Globus pallidus (tissue), 1 donor: ENCODE results near the gene ERBB4.
A peak's percentile ranks its signal among the peaks of the same experiment; 100 is the strongest.
"Not testable (repeated sequence)": the region's sequence is repeated elsewhere in the genome, so short reads cannot be mapped to it uniquely, and the experiment has no call there.

ENCODE experiments used
- DNase-seq: peaks from one replicate; pipeline ENCODE4 v3.0.0-alpha.2; 2015; ENCODE audit warnings: low spot score

The ERBB4 gene

GRCh38 chr2:212145121-212145520 lies 393.5 kb downstream of the ERBB4 start:
- DNase-seq, result no peak

DNA sequence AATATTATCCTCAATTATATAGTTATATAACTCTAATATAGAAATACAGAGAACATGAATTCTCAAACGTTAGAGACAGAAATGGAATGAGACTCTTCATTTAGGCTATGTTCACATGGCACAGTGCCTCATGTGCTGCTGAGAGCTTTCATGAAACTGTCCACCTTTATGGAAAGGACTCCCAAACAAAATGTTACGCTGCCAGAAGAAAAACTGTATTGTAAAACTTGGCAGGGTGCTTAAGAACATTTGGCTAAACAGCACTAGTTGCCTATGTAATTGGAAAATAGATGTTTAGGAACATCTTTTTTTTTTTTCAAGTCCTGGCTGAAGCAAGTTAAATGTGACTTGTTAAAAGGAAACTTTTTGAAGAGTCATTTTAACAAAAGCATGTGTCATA lies 396.0 kb downstream of the ERBB4 start:
- DNase-seq, result no peak

- DNase-seq, result no peak
Observed at GRCh38 chr2:212141499-212141898, 397.1 kb downstream of the ERBB4 start.

- DNase-seq, result no peak
Observed at GRCh38 chr2:212136216-212136795, 402.3 kb downstream of the ERBB4 start.

- no peak for DNase-seq
Observed at GRCh38 chr2:212135739-212136138, 402.9 kb downstream of the ERBB4 start.

GRCh38 chr2:212133337-212133736 lies 405.3 kb downstream of the ERBB4 start:
- DNase-seq, result no peak

GRCh38 chr2:212124598-212124997 lies 414.0 kb downstream of the ERBB4 start:
- DNase-seq, result no peak

DNA sequence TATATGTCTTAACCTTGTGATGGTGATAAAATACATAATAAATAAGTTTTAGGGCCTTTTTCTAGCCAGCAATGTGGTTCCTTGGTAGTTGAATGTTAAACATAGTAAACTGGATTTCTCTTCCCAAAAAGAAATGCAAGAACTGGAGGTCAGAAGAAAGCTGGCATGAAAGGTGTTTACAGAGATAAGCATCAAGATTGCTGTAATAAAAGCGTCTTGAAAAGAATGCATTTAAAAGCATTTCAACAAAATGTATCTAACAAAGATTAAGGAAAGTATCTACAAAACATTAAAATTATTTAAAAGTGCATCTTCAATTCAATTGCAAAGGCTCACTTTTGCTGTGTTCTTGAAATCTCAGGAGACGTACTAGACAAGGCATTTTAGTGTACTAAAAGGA lies 419.0 kb downstream of the ERBB4 start:
- no peak for DNase-seq

DNA sequence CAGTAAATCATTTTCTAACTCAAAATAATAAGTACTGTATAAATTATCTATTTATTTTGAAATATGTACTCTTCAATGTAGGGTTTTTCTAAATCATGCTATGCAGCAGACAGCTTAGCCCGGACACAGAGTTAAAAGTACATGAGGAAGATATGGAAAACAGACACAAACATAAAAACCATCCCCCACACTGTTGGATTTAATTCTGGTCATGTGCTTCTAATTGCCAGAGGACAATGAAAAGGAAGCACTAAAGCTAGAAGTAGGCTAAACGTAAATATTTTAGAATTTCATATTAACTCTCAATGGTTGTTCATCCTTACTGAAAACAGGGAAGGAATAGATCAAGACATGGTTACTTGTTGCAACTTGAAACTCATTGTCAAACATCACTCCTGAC lies 420.7 kb downstream of the ERBB4 start:
- DNase-seq, result peak; percentile 12

DNA sequence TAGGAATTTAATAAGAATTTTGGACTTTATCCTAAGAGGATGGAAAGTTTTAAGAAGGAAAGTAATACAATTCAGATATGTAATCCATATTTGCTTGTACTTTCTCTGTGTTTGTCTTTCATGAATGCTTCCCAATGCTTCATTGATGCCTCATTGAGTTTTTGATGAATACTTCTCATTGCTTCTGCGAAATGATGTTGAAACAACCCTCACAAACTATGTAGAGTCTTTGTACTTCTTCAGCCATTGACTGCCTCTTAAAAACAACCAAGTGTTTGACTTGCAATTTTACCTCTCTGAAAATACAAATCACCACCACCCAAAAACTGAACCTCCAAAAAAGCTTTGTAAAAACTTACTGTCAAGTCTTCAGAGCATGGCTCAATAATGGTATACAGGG lies 424.1 kb downstream of the ERBB4 start:
- no peak for DNase-seq

- DNase-seq, result no peak
Observed at GRCh38 chr2:212112401-212112800, 426.2 kb downstream of the ERBB4 start.

DNA sequence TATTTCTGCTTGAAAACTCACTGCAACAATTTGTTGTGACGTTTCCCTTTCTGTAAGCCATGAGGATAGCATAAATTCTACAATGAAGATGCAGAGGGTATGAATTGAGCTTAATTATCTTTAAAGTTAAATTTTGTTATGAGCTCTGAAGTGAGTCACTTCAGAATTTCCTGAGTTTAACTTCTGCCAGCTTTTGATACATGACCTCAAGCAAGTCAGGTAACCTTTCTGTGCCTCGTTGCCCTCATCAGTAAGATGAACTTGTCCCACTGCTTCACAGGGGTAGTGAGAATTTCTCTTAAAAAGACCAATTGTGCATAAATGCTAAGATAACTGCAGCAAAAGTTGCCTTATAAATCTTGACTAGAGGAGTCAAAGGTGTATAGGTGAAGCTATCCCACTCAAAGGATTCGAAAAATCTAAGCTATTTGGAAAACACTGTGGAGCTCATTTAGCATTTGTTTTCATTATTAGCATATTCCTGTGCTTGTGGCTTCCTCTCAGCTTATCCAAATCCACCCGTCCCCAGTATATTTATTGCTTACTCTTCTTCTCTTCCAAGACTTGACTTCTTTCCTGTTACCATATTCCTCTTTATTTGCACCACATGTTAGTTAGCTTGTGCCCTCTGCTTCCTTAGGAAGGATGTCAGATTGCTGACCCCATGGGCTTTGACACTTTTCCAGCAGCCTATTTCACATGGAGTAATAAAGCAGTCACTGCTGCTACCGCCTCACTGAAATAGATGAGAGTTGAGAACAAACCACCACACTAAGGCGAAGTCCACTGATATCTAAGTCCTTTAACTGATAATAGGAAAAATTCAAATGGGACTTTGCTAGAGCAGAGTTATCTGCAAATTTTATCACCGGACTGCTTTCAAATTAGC lies 428.6 kb downstream of the ERBB4 start:
- DNase-seq, result no peak

DNA sequence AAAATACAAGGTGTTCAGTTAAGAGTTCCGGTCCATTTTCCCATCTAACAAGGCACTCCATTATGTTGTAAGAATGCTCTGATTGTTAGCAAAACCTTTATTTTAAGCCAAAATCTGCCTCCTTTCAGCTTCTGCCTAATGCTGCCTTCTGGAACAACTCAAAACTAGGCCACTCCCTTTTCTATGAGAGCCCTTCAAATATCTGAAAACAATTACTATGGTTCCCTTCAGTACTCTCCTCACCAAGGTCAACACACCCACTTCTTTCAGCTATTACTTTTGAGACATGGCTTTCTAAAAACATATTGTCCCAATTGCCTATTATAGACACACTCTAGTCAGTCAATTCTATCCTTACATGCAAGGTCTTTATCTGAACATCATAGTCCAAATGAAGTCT lies 429.4 kb downstream of the ERBB4 start:
- peak; percentile 20 for DNase-seq

DNA sequence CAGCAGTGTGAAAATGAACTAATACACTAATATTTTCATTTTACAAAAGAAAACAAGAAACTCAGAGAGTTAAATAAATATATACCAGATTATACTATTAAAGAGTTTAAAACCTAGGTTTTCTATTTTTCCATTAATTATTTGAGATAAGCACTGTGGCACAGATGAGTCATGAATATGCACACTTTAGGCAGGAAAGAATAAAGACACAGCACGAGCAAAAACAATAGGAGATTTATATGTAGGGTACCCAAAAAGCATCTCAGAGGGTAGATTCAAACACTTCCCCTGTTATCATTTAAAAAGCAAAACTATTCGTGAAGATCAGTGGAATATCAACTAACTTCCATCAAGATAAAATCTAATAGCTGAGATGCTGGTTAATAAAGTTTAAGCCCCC lies 430.6 kb downstream of the ERBB4 start:
- DNase-seq, result no peak

GRCh38 chr2:212107014-212107413 lies 431.6 kb downstream of the ERBB4 start:
- DNase-seq, result no peak

DNA sequence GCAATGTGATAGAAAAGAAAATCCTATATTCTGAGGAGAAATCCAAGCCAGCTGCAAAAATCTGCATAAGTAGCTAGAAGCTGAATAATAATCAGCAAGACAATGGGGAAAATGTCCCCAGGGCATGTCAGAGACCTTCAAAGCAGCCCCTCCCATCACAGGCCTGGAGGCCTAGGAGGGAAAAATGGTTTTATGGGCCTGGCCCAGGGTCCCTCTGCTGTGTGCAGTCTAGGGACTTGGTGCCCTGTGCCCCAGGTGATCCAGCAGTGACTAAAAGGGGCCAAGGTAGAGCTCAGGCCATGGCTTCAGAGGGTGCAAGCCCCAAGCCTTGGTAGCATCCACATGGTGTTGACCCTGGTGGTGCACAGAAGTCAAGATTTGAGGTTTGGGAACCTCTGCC lies 432.1 kb downstream of the ERBB4 start:
- DNase-seq, result not testable (repeated sequence)

- no peak for DNase-seq
Observed at GRCh38 chr2:212099658-212100057, 438.9 kb downstream of the ERBB4 start.

DNA sequence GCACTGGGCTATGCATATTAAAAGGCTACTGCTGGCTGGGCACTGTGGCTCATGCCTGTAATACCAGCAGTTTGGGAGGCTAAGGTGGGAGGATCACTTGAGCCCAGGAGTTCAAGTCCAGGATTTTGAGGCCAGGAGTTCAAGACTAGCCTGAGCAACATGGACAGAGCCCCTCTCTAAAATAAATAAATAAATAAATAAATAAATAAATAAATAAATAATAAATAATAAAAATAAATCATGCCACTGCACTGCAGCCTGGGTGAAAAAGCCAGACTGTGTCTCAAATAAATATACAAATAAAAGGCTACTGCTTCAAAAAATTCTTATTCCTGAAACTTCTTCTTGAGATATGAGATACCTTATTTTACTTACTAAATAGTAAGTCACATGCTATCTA lies 439.6 kb downstream of the ERBB4 start:
- no peak for DNase-seq

DNA sequence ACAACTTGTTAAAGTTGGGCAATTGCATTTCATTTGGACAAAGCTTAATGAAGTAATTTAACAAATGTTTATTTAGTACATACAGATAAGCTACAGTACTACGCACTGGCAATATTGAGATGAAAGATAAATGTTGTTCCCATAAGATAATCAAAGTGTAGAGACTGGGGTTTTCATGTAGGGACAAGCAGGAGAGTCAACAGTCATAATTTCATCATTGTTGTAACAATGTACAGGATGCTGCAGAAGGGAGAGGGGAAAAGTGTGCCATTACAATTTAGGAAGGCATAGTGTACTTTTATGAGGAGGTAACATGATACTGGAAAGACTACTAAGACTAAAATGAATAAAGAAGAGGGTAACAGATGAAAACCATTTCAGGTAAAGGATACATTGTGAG lies 441.6 kb downstream of the ERBB4 start:
- DNase-seq, result no peak

DNA sequence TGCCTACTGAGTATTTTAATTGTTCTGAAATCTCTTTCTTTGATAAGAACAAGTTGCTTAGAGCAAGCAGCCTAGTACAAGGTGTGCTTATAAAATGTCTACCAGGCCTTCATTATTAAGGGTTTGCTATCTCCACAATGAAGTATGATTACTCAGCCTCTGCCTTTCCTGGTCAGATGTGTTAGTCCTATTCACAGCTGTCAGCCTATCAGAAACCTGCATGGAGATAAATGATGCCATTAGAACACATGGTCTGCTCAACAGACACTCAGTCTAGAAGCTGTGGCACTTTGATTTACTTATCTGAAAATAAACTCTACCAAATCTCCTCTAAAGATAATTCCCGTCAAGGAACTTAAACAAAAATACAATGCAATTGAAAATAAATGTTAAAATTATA lies 448.7 kb downstream of the ERBB4 start:
- DNase-seq, result no peak

DNA sequence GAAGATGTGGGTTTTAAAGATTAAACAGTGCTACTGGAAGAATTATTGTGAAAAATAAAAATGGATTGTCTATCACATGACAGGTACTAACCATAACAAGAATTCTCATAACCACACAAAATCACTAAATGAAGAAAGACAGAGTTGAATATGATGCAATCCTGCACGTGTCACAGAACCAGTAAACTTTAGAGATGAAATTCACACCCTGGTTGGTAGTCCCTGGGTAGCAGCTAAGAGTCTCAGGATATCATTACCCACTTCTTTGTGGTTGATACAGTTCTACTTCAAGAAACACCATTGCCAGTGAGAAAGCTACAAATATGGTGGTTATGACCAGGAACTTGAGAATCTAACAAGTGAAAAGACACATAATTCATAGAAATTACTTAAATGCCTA lies 450.2 kb downstream of the ERBB4 start:
- DNase-seq, result no peak

- no peak for DNase-seq
Observed at GRCh38 chr2:212083492-212083891, 455.1 kb downstream of the ERBB4 start.

DNA sequence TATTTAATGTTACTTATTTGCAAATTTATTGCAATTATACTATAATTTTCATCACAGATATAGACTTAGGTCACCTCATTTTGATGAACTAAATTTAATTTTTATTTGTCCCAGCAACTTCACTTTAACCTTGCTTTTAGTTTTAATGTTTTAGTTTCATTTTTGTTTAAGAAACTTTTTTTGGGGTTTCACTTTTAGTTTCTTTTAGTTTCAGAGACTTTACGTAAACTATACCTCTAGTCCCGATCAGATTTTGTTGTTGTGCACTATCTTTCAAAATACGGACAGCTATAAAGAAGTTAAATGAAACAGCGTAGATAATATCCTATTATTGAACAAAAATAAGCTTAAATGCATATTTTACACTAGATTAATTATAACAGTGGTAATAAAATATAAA lies 460.5 kb downstream of the ERBB4 start:
- no peak for DNase-seq

- no peak for DNase-seq
Observed at GRCh38 chr2:212076456-212076855, 462.1 kb downstream of the ERBB4 start.
